ENCODE results near the gene MT2A. TPM values are rescaled to one million over a fixed set of nuclear protein-coding genes. Genes with fewer than 3 reads are reported as not detected.

Gene MT2A
- total and polyA plus RNA-seq, 2 experiments from 2014 or later = 211 to 3,441 TPM

DNA sequence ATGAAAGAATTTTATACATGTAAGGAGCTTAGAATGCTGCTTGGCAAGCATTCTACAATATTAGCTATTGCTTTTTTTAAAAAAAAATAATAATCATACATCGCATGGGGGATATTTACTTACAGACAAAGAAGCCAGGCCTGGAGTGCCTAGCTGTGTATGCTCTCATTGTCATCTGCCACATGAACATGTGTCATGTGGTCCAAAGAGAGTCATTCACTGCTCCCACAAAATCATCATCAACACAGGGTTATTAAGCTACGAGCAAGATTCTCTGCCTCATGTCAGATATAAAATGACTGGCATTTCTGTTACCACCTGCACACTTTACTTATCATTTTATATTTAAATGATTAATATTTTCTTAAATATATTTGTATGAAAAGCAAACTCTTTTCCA, 15.3 kb downstream of the MT2A start:
- Histone ChIP-seq H2AFZ (no peak overlapping the region), H3F3A (ENCODE audit: insufficient read depth) (peaks cover 21% of the 10 kb centered on the region), H3K27me3 (replicated peaks; ENCODE audit: insufficient read depth) (no peaks in the 10 kb centered on the region), H3K9ac (no peak overlapping the region), H4K20me1 (ENCODE audit: insufficient read depth) (no peaks in the 10 kb centered on the region), H3K27ac (no peak overlapping the region), H3K9me3 (ENCODE audit: low read depth) (no peaks in the 10 kb centered on the region), H3K36me3 (ENCODE audit: low read depth) (no peaks in the 10 kb centered on the region), H3K9me2 (ENCODE audit: insufficient read depth) (no peaks in the 10 kb centered on the region), H3K4me2 (ENCODE audit: unreplicated experiment) (no peak overlapping the region), H3K4me3 (no peak overlapping the region), H3K4me1 (ENCODE audit: insufficient read depth) (peaks cover 4% of the 10 kb centered on the region; the same call in 1 of the 2 replicates), H3K79me2 (ENCODE audit: insufficient read depth) (peaks cover 11% of the 10 kb centered on the region)
- 97% methylated on average over 2 of the region's 2 CpGs for WGBS, 2 experiments (ENCODE audit: low coverage in 1 of 2, low lambda C conversion rate in 2 of 2, missing lambda C conversion rate in 2 of 2)
- no peak for TF ChIP-seq EZH2phosphoT487 (IDR thresholded peaks at IDR 0.05; ENCODE audit: insufficient read depth, low read depth)
- no peak for TF ChIP-seq EZH2 (IDR thresholded peaks at IDR 0.05; ENCODE audit: insufficient read depth, poor library complexity, severe bottlenecking)
- DNase-seq = no peak
- in situ Hi-C loops (cut with MboI) = no loop called here

DNA sequence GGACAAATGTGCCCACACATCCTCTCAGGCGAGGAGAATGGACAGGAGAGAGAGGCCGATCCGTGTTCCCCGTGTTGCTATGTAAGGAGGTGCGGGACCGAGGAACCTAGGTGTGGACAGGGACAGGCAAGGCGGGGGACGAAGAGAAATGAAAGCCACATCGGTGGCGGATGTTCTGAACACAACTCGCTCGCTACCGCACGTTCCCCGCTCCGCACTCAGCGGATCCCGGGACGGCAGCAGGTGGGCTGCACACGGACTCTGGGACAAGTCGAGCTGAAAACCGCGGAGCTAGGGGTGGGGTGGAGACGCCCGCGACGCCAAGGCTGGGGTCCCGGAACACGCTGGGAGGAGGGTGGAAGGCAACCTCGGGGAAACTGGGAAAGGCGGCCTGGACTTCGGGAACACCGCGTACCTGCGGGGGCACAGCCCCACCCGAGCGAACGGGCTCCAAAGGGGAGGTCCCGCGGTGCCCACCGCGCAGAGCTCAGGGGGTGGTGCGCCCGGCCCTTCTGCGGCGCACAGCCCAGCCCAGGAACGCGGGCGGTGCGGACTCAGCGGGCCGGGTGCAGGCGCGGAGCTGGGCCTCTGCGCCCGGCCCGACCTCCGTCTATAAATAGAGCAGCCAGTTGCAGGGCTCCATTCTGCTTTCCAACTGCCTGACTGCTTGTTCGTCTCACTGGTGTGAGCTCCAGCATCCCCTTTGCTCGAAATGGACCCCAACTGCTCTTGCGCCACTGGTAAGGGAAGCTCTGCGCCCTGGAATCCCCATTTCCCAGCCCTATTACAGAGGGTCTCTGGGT, 17.0 kb downstream of the MT2A start, which contains the start of gene MT1E:
TSS of gene MT1E (plus strand) at position 642 of the 803 bp plus-strand sequence. CDS start at position 713, 71 bp downstream.
- Histone ChIP-seq H3K27me3 (replicated peaks; ENCODE audit: insufficient read depth) (no peaks in the 10 kb centered on the region), H3F3A (ENCODE audit: insufficient read depth) (peaks cover 28% of the 10 kb centered on the region), H3K4me1 (ENCODE audit: insufficient read depth) (peaks cover 4% of the 10 kb centered on the region; the same call in 1 of the 2 replicates), H2AFZ (peak within 1 kb of the TSS; percentile 89), H3K4me3 (peak within 1 kb of the TSS; percentile 91), H3K79me2 (ENCODE audit: insufficient read depth) (peaks cover 11% of the 10 kb centered on the region), H3K36me3 (ENCODE audit: low read depth) (no peaks in the 10 kb centered on the region), H4K20me1 (ENCODE audit: insufficient read depth) (no peaks in the 10 kb centered on the region), H3K9ac (peak within 1 kb of the TSS; percentile 96), H3K4me2 (ENCODE audit: unreplicated experiment) (peak within 1 kb of the TSS; percentile 98), H3K27ac (peak within 1 kb of the TSS; percentile 98), H3K9me3 (ENCODE audit: low read depth) (no peaks in the 10 kb centered on the region), H3K9me2 (ENCODE audit: insufficient read depth) (no peaks in the 10 kb centered on the region)
- peak; percentile 97 for DNase-seq
- in situ Hi-C loops (cut with MboI) = no loop called here
- TF ChIP-seq EZH2 (IDR thresholded peaks at IDR 0.05; ENCODE audit: insufficient read depth, poor library complexity, severe bottlenecking) (no peak), EZH2phosphoT487 (IDR thresholded peaks at IDR 0.05; ENCODE audit: insufficient read depth, low read depth) (no peak)
- WGBS, 2 experiments (ENCODE audit: low coverage in 1 of 2, low lambda C conversion rate in 2 of 2, missing lambda C conversion rate in 2 of 2) = 4 to 5% methylated on average over 48 to 62 of the region's 62 CpGs

DNA sequence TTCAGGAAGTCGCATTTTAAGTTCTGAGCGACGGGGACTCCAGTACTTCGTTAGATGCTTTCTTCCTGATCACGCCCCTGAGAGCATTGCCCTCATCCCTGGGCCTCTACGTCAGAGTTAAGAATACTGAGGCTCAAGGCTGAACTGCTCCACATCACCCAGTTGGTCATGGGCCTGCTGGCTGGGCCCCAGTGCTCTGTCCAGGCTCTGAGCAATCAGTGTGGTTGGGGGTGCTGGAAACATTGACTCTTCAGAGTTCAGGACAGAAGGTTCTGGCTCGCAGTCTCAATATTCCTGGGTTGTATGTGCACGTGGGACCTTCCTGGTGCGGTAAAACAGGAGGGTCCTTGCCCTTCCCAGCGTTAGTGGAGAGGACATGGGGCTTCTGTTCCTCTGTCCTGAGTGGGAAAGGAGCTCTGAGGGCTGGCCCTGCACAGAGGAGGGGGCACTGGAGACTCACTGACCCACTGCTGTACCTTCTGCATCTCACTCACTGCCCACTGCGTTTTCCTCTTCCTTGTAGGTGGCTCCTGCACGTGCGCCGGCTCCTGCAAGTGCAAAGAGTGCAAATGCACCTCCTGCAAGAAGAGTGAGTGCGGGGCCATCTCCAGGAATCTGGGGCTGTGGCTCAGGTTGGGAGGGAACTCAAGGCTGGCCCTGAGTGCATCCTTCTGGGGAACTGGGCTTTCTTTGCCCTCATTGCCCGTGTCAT, 17.7 kb downstream of the MT2A start:
- Histone ChIP-seq H3K9me3 (ENCODE audit: low read depth) (no peaks in the 10 kb centered on the region), H3K79me2 (ENCODE audit: insufficient read depth) (peaks cover 11% of the 10 kb centered on the region), H3K4me3 (peak overlapping the region; percentile 91), H4K20me1 (ENCODE audit: insufficient read depth) (no peaks in the 10 kb centered on the region), H3K36me3 (ENCODE audit: low read depth) (no peaks in the 10 kb centered on the region), H3K27ac (peak overlapping the region; percentile 98), H3K4me2 (ENCODE audit: unreplicated experiment) (peak overlapping the region; percentile 98), H3K4me1 (ENCODE audit: insufficient read depth) (peaks cover 4% of the 10 kb centered on the region; the same call in 1 of the 2 replicates), H3K27me3 (replicated peaks; ENCODE audit: insufficient read depth) (no peaks in the 10 kb centered on the region), H3K9me2 (ENCODE audit: insufficient read depth) (no peaks in the 10 kb centered on the region), H3F3A (ENCODE audit: insufficient read depth) (peaks cover 29% of the 10 kb centered on the region), H2AFZ (peak overlapping the region; percentile 89), H3K9ac (peak overlapping the region; percentile 96)
- WGBS, 2 experiments (ENCODE audit: low coverage in 1 of 2, low lambda C conversion rate in 2 of 2, missing lambda C conversion rate in 2 of 2) = 8% methylated on average over 16 of the region's 16 CpGs
- DNase-seq = peak; percentile 94
- in situ Hi-C loops (cut with MboI) = no loop called here
- no peak for TF ChIP-seq EZH2phosphoT487 (IDR thresholded peaks at IDR 0.05; ENCODE audit: insufficient read depth, low read depth)
- no peak for TF ChIP-seq EZH2 (IDR thresholded peaks at IDR 0.05; ENCODE audit: insufficient read depth, poor library complexity, severe bottlenecking)

DNA sequence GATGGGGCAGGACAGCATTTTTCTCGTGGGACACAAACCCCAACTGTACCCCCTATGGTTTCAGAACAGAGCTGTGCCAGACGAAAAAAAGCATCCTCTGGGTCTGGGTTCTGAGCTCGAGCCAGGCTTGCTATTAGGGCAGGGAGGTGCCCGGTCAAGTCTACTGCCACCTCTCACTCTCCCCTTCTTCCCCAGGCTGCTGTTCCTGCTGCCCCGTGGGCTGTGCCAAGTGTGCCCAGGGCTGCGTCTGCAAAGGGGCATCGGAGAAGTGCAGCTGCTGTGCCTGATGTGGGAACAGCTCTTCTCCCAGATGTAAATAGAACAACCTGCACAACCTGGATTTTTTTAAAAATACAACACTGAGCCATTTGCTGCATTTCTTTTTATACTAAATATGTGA, 18.3 kb downstream of the MT2A start:
- Histone ChIP-seq H3K9me2 (ENCODE audit: insufficient read depth) (no peaks in the 10 kb centered on the region), H3K4me2 (ENCODE audit: unreplicated experiment) (peak overlapping the region; percentile 98), H3K9ac (peak overlapping the region; percentile 96), H3K36me3 (ENCODE audit: low read depth) (no peaks in the 10 kb centered on the region), H3K27me3 (replicated peaks; ENCODE audit: insufficient read depth) (no peaks in the 10 kb centered on the region), H3K79me2 (ENCODE audit: insufficient read depth) (peaks cover 11% of the 10 kb centered on the region), H3K27ac (peak overlapping the region; percentile 98), H4K20me1 (ENCODE audit: insufficient read depth) (no peaks in the 10 kb centered on the region), H3K4me3 (peak overlapping the region; percentile 91), H3K4me1 (ENCODE audit: insufficient read depth) (peaks cover 4% of the 10 kb centered on the region; the same call in 1 of the 2 replicates), H2AFZ (no peak overlapping the region), H3K9me3 (ENCODE audit: low read depth) (no peaks in the 10 kb centered on the region), H3F3A (ENCODE audit: insufficient read depth) (peaks cover 34% of the 10 kb centered on the region)
- in situ Hi-C loops (cut with MboI) = no loop called here
- TF ChIP-seq EZH2phosphoT487 (IDR thresholded peaks at IDR 0.05; ENCODE audit: insufficient read depth, low read depth) (no peak), EZH2 (IDR thresholded peaks at IDR 0.05; ENCODE audit: insufficient read depth, poor library complexity, severe bottlenecking) (no peak)
- 1 to 7% methylated on average over 7 of the region's 7 CpGs for WGBS, 2 experiments (ENCODE audit: low coverage in 1 of 2, low lambda C conversion rate in 2 of 2, missing lambda C conversion rate in 2 of 2)
- DNase-seq = peak; percentile 24

Measured in GM23248 (cell line).